Measurements from ENCODE around the gene NUMB.

DNA sequence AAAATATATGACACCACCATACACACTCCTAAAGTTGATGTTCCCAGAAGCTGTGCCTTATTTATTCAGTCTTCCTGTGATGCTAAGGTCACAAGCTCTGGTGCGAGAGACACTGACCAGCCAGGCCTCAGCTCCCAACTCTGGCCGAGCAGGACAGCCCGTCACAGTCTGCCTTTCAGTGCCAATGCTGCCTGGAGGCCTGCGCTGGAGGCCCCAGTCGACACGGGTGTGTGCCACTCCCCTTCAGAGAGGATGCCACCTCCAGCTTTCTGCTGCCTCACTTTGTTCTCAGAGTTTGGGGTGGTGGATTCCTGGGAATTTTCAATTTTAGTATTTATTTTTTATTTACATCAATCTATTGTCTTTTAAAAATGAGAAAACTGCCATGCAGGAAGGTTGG, 228.3 kb downstream of the NUMB start:
- TF ChIP-seq, protein P1, sequence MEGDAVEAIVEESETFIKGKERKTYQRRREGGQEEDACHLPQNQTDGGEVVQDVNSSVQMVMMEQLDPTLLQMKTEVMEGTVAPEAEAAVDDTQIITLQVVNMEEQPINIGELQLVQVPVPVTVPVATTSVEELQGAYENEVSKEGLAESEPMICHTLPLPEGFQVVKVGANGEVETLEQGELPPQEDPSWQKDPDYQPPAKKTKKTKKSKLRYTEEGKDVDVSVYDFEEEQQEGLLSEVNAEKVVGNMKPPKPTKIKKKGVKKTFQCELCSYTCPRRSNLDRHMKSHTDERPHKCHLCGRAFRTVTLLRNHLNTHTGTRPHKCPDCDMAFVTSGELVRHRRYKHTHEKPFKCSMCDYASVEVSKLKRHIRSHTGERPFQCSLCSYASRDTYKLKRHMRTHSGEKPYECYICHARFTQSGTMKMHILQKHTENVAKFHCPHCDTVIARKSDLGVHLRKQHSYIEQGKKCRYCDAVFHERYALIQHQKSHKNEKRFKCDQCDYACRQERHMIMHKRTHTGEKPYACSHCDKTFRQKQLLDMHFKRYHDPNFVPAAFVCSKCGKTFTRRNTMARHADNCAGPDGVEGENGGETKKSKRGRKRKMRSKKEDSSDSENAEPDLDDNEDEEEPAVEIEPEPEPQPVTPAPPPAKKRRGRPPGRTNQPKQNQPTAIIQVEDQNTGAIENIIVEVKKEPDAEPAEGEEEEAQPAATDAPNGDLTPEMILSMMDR (conservative IDR thresholded peaks at IDR 0.05; ENCODE audit: low read length), result no peak
- no peak for TF ChIP-seq EZH2phosphoT487 (IDR thresholded peaks at IDR 0.05; ENCODE audit: borderline replicate concordance, low read depth, low read length)
